B cell (primary cell): ENCODE data around the gene GK2. TPM values are rescaled to one million over a fixed set of nuclear protein-coding genes. Genes with fewer than 3 reads are reported as not detected.

Source experiments
- ATAC-seq: fragments of 200-7000 bp; cut with Tn5 transposase; one replicate; pipeline ENCODE4 v1.10.0; 2021; ENCODE audit warnings: low read depth, mild to moderate bottlenecking, moderate number of reproducible peaks, moderate library complexity
- CTCF ChIA-PET: fragments of 350-600 bp; sonication (Branson Sonifier 250); formaldehyde crosslinking; loops from one replicate; lab custom pipeline; 2021; ENCODE audit warnings: antibody characterized with exemption, inconsistent platforms; lab: Charles Lee
- POLR2A ChIA-PET: fragments of 350-600 bp; sonication (Branson Sonifier 250); formaldehyde crosslinking; loops from one replicate; lab custom pipeline; 2021; ENCODE audit warnings: antibody characterized with exemption; lab: Charles Lee
- DNase-seq: peaks from one replicate; pipeline ENCODE4 v3.0.0; 2013
- H2AFZ ChIP-seq: 2 replicates; pipeline ENCODE4 v1.6.1; 2012; ENCODE audit warnings: mild to moderate bottlenecking, low read depth, low read length; ENCODE audit not compliant: insufficient read depth, poor library complexity, severe bottlenecking
- H3K27ac ChIP-seq, 2 donors: 1 replicate in 1 of 2; 2 replicates in 1 of 2; pipeline ENCODE4 v1.5.1; 2012 to 2013; ENCODE audit warnings: low read length in 2 of 2, mild to moderate bottlenecking in 2 of 2, moderate library complexity in 1 of 2
- H3K27me3 ChIP-seq, 4 experiments: fragments of 200-600 bp in 1 of 4; sonication (generic) in 1 of 4; replicated peaks in 1 of 4; 1 replicate in 2 of 4; 2 replicates in 2 of 4; pipeline versions ENCODE4 v1.6.1 to v1.7.0; 2013 to 2016; ENCODE audit warnings: low read length in 3 of 4, mild to moderate bottlenecking in 2 of 4, mixed read lengths in 1 of 4, moderate library complexity in 1 of 4; ENCODE audit not compliant: insufficient read depth in 4 of 4, control insufficient read depth in 3 of 4; ENCODE audit errors: control extremely low read depth in 1 of 4
- H3K36me3 ChIP-seq, 2 experiments: replicated peaks in 1 of 2; 1 replicate in 1 of 2; 2 replicates in 1 of 2; pipeline versions ENCODE4 v1.6.1 to v1.7.1; 2013; ENCODE audit warnings: low read length in 1 of 2; ENCODE audit not compliant: insufficient read depth in 2 of 2, control insufficient read depth in 1 of 2; ENCODE audit errors: control extremely low read depth in 1 of 2, extremely low read depth in 1 of 2
- H3K4me1 ChIP-seq, 2 donors: fragments of 200-600 bp in 1 of 2; sonication (generic) in 1 of 2; 1 replicate in 1 of 2; 2 replicates in 1 of 2; pipeline versions ENCODE4 v1.5.1 to v1.6.1; 2013 to 2017; ENCODE audit warnings: low read length in 2 of 2; ENCODE audit not compliant: control insufficient read depth in 2 of 2, insufficient read depth in 2 of 2
- H3K4me2 ChIP-seq: replicated peaks from 2 replicates; pipeline ENCODE3; 2012; ENCODE audit warnings: mild to moderate bottlenecking, low read depth, low read length; ENCODE audit not compliant: poor library complexity, severe bottlenecking
- H3K4me3 ChIP-seq, 5 experiments: fragments of 200-600 bp in 1 of 5; sonication (generic) in 1 of 5; 1 replicate in 3 of 5; 2 replicates in 2 of 5; pipeline versions ENCODE4 v1.5.1 to v1.7.0; 2011 to 2016; ENCODE audit warnings: low read length in 4 of 5, mild to moderate bottlenecking in 4 of 5, low read depth in 2 of 5, control low read depth in 1 of 5, moderate library complexity in 1 of 5; ENCODE audit not compliant: insufficient read depth in 1 of 5; ENCODE audit errors: control extremely low read depth in 1 of 5, extremely low read depth in 1 of 5
- H3K79me2 ChIP-seq: fragments of 200-600 bp; sonication (generic); one replicate; pipeline ENCODE4 v1.6.0; 2016; ENCODE audit warnings: low read length; ENCODE audit not compliant: control insufficient read depth, insufficient read depth
- H3K9ac ChIP-seq: fragments of 200-600 bp; sonication (generic); 2 replicates; pipeline ENCODE4 v1.6.1; 2017; ENCODE audit warnings: mild to moderate bottlenecking, low read length, moderate library complexity
- H3K9me3 ChIP-seq, 3 donors: one replicate each; pipeline versions ENCODE4 v1.6.1 to v1.7.1; 2013; ENCODE audit warnings: low read length in 2 of 3; ENCODE audit not compliant: control insufficient read depth in 2 of 3, insufficient read depth in 1 of 3; ENCODE audit errors: control extremely low read depth in 1 of 3
- H4K20me1 ChIP-seq: 2 replicates; pipeline ENCODE4 v1.6.0; 2012; ENCODE audit warnings: mild to moderate bottlenecking, low read length; ENCODE audit not compliant: insufficient read depth, control insufficient read depth, poor library complexity, severe bottlenecking
- H3K27ac Mint-ChIP-seq: one replicate; pipeline ENCODE4 v1.8.0; 2021; ENCODE audit warnings: mixed read lengths
- H3K27me3 Mint-ChIP-seq: one replicate; pipeline ENCODE4 v1.8.0; 2021; ENCODE audit warnings: mixed read lengths
- H3K4me1 Mint-ChIP-seq: one replicate; pipeline ENCODE4 v1.8.0; 2021; ENCODE audit warnings: mixed read lengths
- H3K4me3 Mint-ChIP-seq: one replicate; pipeline ENCODE4 v1.8.0; 2021; ENCODE audit warnings: mixed read lengths
- H3K9me3 Mint-ChIP-seq: one replicate; pipeline ENCODE4 v1.8.0; 2022; ENCODE audit warnings: mixed read lengths; ENCODE audit not compliant: insufficient read depth
- EZH2 ChIP-seq: IDR thresholded peaks from 2 replicates; pipeline ENCODE4 v1.6.1; 2012; ENCODE audit warnings: borderline replicate concordance, low read depth, mild to moderate bottlenecking, moderate library complexity, low read length; ENCODE audit not compliant: insufficient read depth, poor library complexity, severe bottlenecking
- WGBS: methylation state at CpG from one replicate; pipeline ENCODE4 v1.1.5; 2013; ENCODE audit warnings: missing lambda C conversion rate; ENCODE audit not compliant: insufficient coverage; 5-methylcytosine and 5-hydroxymethylcytosine counted together
- intact Hi-C: fragments of 100-400 bp; cut with micrococcal nuclease; formaldehyde crosslinking; loops from one replicate; pipeline ENCODE4 v1.10.0; 2022
- polyA plus RNA-seq: library from polyadenylated mRNA; depleted of rRNA; stranded (reverse); fragments of >200 nt; gene quantifications from 2 replicates; pipeline ENCODE4 v1.2.3, GENCODE V29; 2012
- total RNA-seq, 2 donors: library from RNA; stranded (reverse); fragments of 120-200 nt in 1 of 2; gene quantifications; 1 replicate in 1 of 2; 2 replicates in 1 of 2; pipeline versions ENCODE4 v1.2.3 to v1.2.4, GENCODE V29; 2013 to 2022
- TF ChIP-seq, protein P1 (sequence below): fragments of 200-600 bp; IDR thresholded peaks from one replicate; pipeline ENCODE4 v1.8.0; 2022; ENCODE audit warnings: antibody characterized with exemption, mild to moderate bottlenecking

Gene GK2
- total and polyA plus RNA-seq, 2 donors (not counting 1 experiment from before 2014, with no cell fraction given) = not detected

DNA sequence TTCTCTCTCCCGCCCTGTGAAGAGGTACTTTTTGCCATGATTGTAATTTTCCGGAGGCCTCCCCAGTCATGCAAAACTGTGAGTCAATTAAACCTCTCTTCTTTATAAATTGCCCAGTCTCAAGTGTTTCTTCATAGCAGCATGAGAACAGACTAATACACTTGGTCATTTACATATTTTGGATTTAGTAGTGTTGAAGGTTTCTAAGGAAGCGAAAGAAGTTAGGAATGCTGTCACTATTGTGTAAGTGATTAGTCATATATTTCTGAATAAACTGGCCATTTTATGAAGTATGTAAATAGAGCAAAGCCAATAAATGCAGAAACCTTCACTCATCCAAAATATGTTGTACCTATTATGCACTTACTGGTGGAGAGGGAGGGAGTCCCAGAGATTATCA, 34.4 kb upstream of the GK2 start:
- 100% methylated on average over 1 of the region's 3 CpGs for WGBS
- Histone ChIP-seq H3K4me2 (no peak overlapping the region), H3K79me2 (no peaks in the 10 kb centered on the region), H2AFZ (no peak overlapping the region), H3K4me3 (no peak overlapping the region), H3K4me1 (no peaks in the 10 kb centered on the region), H3K36me3 (no peaks in the 10 kb centered on the region), H4K20me1 (no peaks in the 10 kb centered on the region), H3K27me3 (no peaks in the 10 kb centered on the region), H3K9ac (no peak overlapping the region), H3K9me3 (no peaks in the 10 kb centered on the region), H3K27ac (no peak overlapping the region)
- no peak for TF ChIP-seq EZH2
- TF ChIP-seq, protein P1, sequence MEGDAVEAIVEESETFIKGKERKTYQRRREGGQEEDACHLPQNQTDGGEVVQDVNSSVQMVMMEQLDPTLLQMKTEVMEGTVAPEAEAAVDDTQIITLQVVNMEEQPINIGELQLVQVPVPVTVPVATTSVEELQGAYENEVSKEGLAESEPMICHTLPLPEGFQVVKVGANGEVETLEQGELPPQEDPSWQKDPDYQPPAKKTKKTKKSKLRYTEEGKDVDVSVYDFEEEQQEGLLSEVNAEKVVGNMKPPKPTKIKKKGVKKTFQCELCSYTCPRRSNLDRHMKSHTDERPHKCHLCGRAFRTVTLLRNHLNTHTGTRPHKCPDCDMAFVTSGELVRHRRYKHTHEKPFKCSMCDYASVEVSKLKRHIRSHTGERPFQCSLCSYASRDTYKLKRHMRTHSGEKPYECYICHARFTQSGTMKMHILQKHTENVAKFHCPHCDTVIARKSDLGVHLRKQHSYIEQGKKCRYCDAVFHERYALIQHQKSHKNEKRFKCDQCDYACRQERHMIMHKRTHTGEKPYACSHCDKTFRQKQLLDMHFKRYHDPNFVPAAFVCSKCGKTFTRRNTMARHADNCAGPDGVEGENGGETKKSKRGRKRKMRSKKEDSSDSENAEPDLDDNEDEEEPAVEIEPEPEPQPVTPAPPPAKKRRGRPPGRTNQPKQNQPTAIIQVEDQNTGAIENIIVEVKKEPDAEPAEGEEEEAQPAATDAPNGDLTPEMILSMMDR = no peak
- CTCF ChIA-PET = no interaction called here
- DNase-seq (no peak), ATAC-seq (no peak)
- no peaks in the 10 kb centered on the region for H3K27me3 Mint-ChIP-seq
- POLR2A ChIA-PET = no interaction called here
- no peaks in the 10 kb centered on the region for H3K9me3 Mint-ChIP-seq
- no peaks in the 10 kb centered on the region for H3K4me1 Mint-ChIP-seq
- H3K4me3 Mint-ChIP-seq = no peak overlapping the region
- intact Hi-C loops = no loop called here
- H3K27ac Mint-ChIP-seq = no peak overlapping the region

GRCh38 chr4:79439489-79439888, 31.5 kb upstream of the GK2 start:
- intact Hi-C loops = no loop called here
- no peaks in the 10 kb centered on the region for H3K27me3 ChIP-seq
- H3K4me2 ChIP-seq = no peak overlapping the region
- Mint-ChIP-seq H3K4me1 (no peaks in the 10 kb centered on the region), H3K27me3 (no peaks in the 10 kb centered on the region), H3K9me3 (no peaks in the 10 kb centered on the region), H3K4me3 (no peak overlapping the region), H3K27ac (no peak overlapping the region)
- TF ChIP-seq EZH2 = no peak
- TF ChIP-seq, protein P1 = no peak
- no peak for ATAC-seq
- DNase-seq = no peak
- CTCF ChIA-PET = no interaction called here
- H3K9me3 ChIP-seq = no peaks in the 10 kb centered on the region
- no CpG with 5 or more reads among the region's 1 CpG for WGBS
- H3K79me2 ChIP-seq = no peaks in the 10 kb centered on the region
- POLR2A ChIA-PET = no interaction called here
- no peak overlapping the region for H3K27ac ChIP-seq
- H3K9ac ChIP-seq = no peak overlapping the region
- no peaks in the 10 kb centered on the region for H4K20me1 ChIP-seq
- H3K36me3 ChIP-seq = no peaks in the 10 kb centered on the region
- no peak overlapping the region for H2AFZ ChIP-seq
- no peak overlapping the region for H3K4me3 ChIP-seq
- no peaks in the 10 kb centered on the region for H3K4me1 ChIP-seq
